Heart left ventricle (tissue), 13 donors: ENCODE results near the gene KIF13A.

Source experiments
- POLR2A ChIP-seq, 2 donors: fragments of 450-650 bp; IDR thresholded peaks; one replicate each; pipeline ENCODE4 v1.6.1; 2017; ENCODE audit warnings: antibody characterized with exemption in 2 of 2, mild to moderate bottlenecking in 2 of 2, moderate library complexity in 2 of 2
- TF ChIP-seq, protein P1 (sequence below), 12 donors: fragments of 200-600 bp; sonication (generic) in 4 of 12; IDR thresholded peaks; one replicate each; pipeline versions ENCODE4 v1.5.0 to v1.8.0; 2018 to 2022; ENCODE audit warnings: antibody characterized with exemption in 12 of 12, mild to moderate bottlenecking in 5 of 12
- donor health status: ischemic (EF 13 %, LVEDD 7.1; RV severe dilation, severe dysfunction).
- donor health status: DM: no; HTN: yes; CAD: no.
- donor health status: DM: no; HTN: no; CAD: no.
- donor health status: ischemic (EF 25% LVEDD 6.9; RV normal size, moderate dysfunction).
- donor health status: ischemic (EF 25% LVEDD 5.7; RV mildly dilated, moderate dysfunction).
- donor health status: ischemic (EF 35%, LVEDD 5.7; RV mildly dilated, moderate dysfunction).
- donor health status: nonischemic (EF 11% LVEDD 7.7; RV severe dilation, severe dysfunction).
- donor health status: DM: yes; HTN: yes; CAD: no.
- donor health status: PGD.
- donor health status: ischemic (EF 29% LVEDD 5.4; RV normal size, mild dysfunction).
- donor health status: nonischemic (EF 23%, LVEDD 6.1; RV moderate dilation, normal function).

DNA sequence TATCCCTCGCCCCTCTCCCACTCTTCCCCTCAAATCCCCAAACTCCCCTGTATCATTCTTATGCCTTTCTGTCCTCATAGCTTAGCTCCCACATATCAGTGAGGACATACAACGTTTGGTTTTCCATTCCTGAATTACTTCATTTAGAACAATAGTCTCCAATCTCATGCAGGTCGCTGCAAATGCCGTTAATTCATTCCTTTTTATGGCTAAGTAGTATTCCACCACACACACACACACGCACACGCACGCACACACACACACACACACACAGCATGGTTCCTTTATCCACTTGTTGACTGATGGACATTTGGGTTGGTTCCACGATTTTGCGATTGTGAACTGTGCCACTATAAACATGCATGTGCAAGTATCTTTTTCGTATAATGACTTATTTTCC is 112.7 kb downstream of the KIF13A start:
- TF ChIP-seq, protein P1, sequence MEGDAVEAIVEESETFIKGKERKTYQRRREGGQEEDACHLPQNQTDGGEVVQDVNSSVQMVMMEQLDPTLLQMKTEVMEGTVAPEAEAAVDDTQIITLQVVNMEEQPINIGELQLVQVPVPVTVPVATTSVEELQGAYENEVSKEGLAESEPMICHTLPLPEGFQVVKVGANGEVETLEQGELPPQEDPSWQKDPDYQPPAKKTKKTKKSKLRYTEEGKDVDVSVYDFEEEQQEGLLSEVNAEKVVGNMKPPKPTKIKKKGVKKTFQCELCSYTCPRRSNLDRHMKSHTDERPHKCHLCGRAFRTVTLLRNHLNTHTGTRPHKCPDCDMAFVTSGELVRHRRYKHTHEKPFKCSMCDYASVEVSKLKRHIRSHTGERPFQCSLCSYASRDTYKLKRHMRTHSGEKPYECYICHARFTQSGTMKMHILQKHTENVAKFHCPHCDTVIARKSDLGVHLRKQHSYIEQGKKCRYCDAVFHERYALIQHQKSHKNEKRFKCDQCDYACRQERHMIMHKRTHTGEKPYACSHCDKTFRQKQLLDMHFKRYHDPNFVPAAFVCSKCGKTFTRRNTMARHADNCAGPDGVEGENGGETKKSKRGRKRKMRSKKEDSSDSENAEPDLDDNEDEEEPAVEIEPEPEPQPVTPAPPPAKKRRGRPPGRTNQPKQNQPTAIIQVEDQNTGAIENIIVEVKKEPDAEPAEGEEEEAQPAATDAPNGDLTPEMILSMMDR (IDR thresholded peaks at IDR 0.05): no peak
- no peak for TF ChIP-seq POLR2A (IDR thresholded peaks at IDR 0.05)
